ENCODE measurements around the gene KDM2A.

KDM2A gene

DNA sequence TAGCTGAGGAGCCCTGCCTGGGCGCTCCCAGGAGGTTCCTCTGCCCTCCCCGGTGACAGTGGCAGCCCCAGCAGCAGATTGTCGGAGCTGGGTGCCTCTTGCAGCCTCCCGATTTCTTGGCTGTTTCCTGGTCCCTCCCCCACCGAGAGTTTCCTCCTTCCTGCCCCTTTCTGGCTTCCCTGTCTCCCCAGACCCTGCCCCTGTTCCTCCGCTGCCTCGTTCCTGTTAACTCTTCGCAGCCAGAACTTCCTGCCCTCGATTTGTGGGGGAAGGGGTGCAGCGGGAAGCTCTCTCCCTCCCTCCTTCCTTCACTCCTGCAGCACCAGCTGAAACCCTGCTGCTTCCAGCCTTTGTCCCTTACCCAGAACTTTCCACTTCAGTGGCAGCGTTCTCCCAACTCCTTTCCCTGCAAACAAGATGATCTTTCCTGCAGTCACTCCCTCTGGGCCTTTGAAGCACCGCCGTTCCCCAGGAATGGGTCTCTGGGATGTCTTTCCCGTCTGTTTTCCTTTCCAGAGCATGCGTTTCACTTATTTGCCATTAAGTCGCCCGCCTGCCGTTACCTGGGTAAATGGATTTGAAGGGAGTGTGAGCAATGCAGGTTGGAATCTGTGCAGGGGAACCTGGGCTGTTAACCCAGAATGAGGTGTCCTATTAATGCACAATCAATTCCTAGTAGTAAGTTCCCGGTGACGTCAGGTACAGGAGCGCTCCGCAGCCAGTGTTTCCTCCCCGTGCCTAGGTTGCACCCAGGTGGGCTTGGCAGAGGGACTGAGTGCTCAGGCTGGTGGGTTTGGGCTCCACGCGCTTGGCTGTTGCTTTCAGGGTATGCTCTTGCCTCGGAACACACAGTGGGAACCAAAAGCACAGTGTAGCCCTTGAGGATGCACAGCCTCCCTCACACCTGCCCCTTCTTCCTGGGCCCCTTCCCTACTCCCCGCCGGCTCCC, 151.5 kb downstream of the KDM2A start:
- no peak for DNase-seq (ENCODE audit: low read depth)
- TF ChIP-seq, protein P1, sequence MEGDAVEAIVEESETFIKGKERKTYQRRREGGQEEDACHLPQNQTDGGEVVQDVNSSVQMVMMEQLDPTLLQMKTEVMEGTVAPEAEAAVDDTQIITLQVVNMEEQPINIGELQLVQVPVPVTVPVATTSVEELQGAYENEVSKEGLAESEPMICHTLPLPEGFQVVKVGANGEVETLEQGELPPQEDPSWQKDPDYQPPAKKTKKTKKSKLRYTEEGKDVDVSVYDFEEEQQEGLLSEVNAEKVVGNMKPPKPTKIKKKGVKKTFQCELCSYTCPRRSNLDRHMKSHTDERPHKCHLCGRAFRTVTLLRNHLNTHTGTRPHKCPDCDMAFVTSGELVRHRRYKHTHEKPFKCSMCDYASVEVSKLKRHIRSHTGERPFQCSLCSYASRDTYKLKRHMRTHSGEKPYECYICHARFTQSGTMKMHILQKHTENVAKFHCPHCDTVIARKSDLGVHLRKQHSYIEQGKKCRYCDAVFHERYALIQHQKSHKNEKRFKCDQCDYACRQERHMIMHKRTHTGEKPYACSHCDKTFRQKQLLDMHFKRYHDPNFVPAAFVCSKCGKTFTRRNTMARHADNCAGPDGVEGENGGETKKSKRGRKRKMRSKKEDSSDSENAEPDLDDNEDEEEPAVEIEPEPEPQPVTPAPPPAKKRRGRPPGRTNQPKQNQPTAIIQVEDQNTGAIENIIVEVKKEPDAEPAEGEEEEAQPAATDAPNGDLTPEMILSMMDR (IDR thresholded peaks at IDR 0.05; ENCODE audit: low read depth, low read length, missing control alignments) = no peak
- peak overlapping the region; percentile 89 for H3K4me3 ChIP-seq (ENCODE audit: low read depth, low read length)

GRCh38 chr11:67271205-67271540, 152.1 kb downstream of the KDM2A start:
- peak overlapping the region; percentile 89 for H3K4me3 ChIP-seq (ENCODE audit: low read depth, low read length)
- DNase-seq (ENCODE audit: low read depth) = no peak
- TF ChIP-seq, protein P1 (IDR thresholded peaks at IDR 0.05; ENCODE audit: low read depth, low read length, missing control alignments) = no peak

DNA sequence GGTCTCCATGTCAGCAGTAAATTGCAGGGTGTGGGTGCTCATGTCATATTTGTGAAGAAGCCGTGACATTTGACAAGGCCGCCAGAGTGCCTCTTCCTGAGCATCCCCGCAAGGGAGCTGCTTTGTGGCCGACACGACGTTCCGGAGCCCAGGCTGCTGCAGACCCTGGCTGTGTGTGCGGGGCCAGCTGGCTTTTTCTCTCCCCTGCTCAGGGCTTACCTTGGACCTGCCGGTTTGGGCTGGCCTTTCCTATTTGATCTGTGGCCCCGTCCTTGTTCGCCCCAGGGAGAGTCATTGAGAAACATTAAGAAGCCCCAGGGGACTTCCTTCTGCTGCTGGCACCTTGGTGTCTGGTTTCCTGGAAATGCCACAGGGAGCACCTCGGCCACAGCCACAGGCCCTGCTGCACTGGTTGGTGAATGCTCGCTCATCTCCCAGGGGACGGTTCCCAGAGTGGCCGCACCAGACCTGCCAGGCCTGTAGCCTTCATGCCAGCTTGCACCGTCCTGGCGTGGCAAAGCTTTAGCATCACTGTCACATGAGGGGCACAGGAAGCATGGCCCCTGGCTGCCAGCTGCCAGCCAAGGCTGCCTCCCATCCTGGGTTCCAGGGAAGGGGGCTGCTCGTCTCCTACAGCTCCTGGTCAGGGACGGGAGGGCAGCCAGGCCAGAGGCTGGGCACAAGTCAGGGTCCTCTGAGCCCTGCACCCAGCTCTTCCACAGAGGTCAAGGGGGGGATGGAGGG, 152.7 kb downstream of the KDM2A start:
- no peak for DNase-seq (ENCODE audit: low read depth)
- TF ChIP-seq, protein P1 (IDR thresholded peaks at IDR 0.05; ENCODE audit: low read depth, low read length, missing control alignments) = no peak
- H3K4me3 ChIP-seq (ENCODE audit: low read depth, low read length) = peak overlapping the region; percentile 89

GRCh38 chr11:67272327-67273259, 153.5 kb downstream of the KDM2A start:
- no peak for DNase-seq (ENCODE audit: low read depth)
- TF ChIP-seq, protein P1 (IDR thresholded peaks at IDR 0.05; ENCODE audit: low read depth, low read length, missing control alignments) = no peak
- peak overlapping the region; percentile 89 for H3K4me3 ChIP-seq (ENCODE audit: low read depth, low read length)

GRCh38 chr11:67273260-67273990, 154.4 kb downstream of the KDM2A start:
- no peak for DNase-seq (ENCODE audit: low read depth)
- no peak overlapping the region for H3K4me3 ChIP-seq (ENCODE audit: low read depth, low read length)
- TF ChIP-seq, protein P1 (IDR thresholded peaks at IDR 0.05; ENCODE audit: low read depth, low read length, missing control alignments) = no peak

All from GM12864 (cell line).